HK-2 (cell line): ENCODE data around the gene CST3.
"Not testable (repeated sequence)": the region's sequence is repeated elsewhere in the genome, so short reads cannot be mapped to it uniquely, and the experiment has no call there.

Experiments
- DNase-seq: peaks from one replicate; pipeline ENCODE4 v3.0.0-alpha.2; 2018; ENCODE audit not compliant: unreplicated experiment

The CST3 gene

GRCh38 chr20:23637282-23638221 is at the start of gene CST3:
Gene CST3 (minus strand): TSS chr20:23637955. CDS start chr20:23637862, 93 bp downstream.
- DNase-seq, result peak; percentile 94

GRCh38 chr20:23686046-23686750 is 48.4 kb upstream of the CST3 start:
- DNase-seq, result no peak

- not testable (repeated sequence) for DNase-seq
Observed at GRCh38 chr20:23685529-23685896, 47.8 kb upstream of the CST3 start.

GRCh38 chr20:23684261-23684660 is 46.5 kb upstream of the CST3 start:
- DNase-seq, result no peak

- no peak for DNase-seq
Observed at GRCh38 chr20:23683807-23684206, 46.1 kb upstream of the CST3 start.

GRCh38 chr20:23683281-23683680 is 45.5 kb upstream of the CST3 start:
- no peak for DNase-seq

GRCh38 chr20:23680146-23680545 is 42.4 kb upstream of the CST3 start:
- no peak for DNase-seq

GRCh38 chr20:23679133-23680092 is 41.7 kb upstream of the CST3 start:
- no peak for DNase-seq

GRCh38 chr20:23673209-23673608 is 35.5 kb upstream of the CST3 start:
- no peak for DNase-seq

- no peak for DNase-seq
Observed at GRCh38 chr20:23672158-23672557, 34.4 kb upstream of the CST3 start.

GRCh38 chr20:23671479-23671878 is 33.7 kb upstream of the CST3 start:
- no peak for DNase-seq

- DNase-seq, result no peak
Observed at GRCh38 chr20:23670361-23670760, 32.6 kb upstream of the CST3 start.

GRCh38 chr20:23669866-23670265 is 32.1 kb upstream of the CST3 start:
- no peak for DNase-seq

GRCh38 chr20:23669327-23669726 is 31.6 kb upstream of the CST3 start:
- no peak for DNase-seq

GRCh38 chr20:23668477-23668951 is 30.8 kb upstream of the CST3 start:
- DNase-seq, result peak; percentile 71

GRCh38 chr20:23667666-23668065 is 29.9 kb upstream of the CST3 start:
- no peak for DNase-seq

- no peak for DNase-seq
Observed at GRCh38 chr20:23666698-23667097, 28.9 kb upstream of the CST3 start.

GRCh38 chr20:23666189-23666588 is 28.4 kb upstream of the CST3 start:
- no peak for DNase-seq

- no peak for DNase-seq
Observed at GRCh38 chr20:23664954-23665353, 27.2 kb upstream of the CST3 start.

GRCh38 chr20:23664046-23664445 is 26.3 kb upstream of the CST3 start:
- DNase-seq, result not testable (repeated sequence)

GRCh38 chr20:23663180-23663579 is 25.4 kb upstream of the CST3 start:
- no peak for DNase-seq
